ENCODE measurements around the gene GASK1A. TPM values are rescaled to one million over a fixed set of nuclear protein-coding genes. Genes with fewer than 3 reads are reported as not detected.

Gene GASK1A
- total RNA-seq, 1 experiment from 2014 or later: not detected

Other genes with a start within 250 kb of the GASK1A start
- 0.48 TPM in 1 of 2 replicates, not detected in the other for gene CCDC13, start 206.1 kb upstream of the GASK1A start, total RNA-seq (2014; rRNA removed; shearing (Covaris generic))
- gene HIGD1A, start 174.8 kb upstream of the GASK1A start, total RNA-seq (2014; rRNA removed; shearing (Covaris generic)): 165 and 193 TPM in 2 replicates
- not detected in 2 replicates for gene ACKR2, start 169.9 kb upstream of the GASK1A start, total RNA-seq (2014; rRNA removed; shearing (Covaris generic))
- gene CYP8B1, start 103.4 kb upstream of the GASK1A start, total RNA-seq (2014; rRNA removed; shearing (Covaris generic)): not detected in 2 replicates
- 0.13 TPM in 1 of 2 replicates, not detected in the other for gene ZNF662, start 73.2 kb upstream of the GASK1A start, total RNA-seq (2014; rRNA removed; shearing (Covaris generic))
- gene POMGNT2, start 126.8 kb downstream of the GASK1A start, total RNA-seq (2014; rRNA removed; shearing (Covaris generic)): 16.1 and 16.2 TPM in 2 replicates